GM12878 (cell line): ENCODE results near the gene PATE4.

Source experiments
- RAD21 ChIP-seq: IDR thresholded peaks from 2 replicates; pipeline ENCODE4 v1.6.1; 2011; ENCODE audit warnings: mild to moderate bottlenecking, low read depth, low read length, moderate library complexity; ENCODE audit not compliant: insufficient read depth
- TCF12 ChIP-seq: IDR thresholded peaks from 2 replicates; pipeline ENCODE4 v1.6.1; 2011; ENCODE audit warnings: low read depth, mild to moderate bottlenecking, low read length
- TF ChIP-seq, protein P1 (sequence below), 3 experiments: IDR thresholded peaks in 2 of 3; conservative IDR thresholded peaks in 1 of 3; 2 replicates each; pipeline ENCODE4 v1.5.1; 2011; ENCODE audit warnings: low read depth in 3 of 3, low read length in 3 of 3, mild to moderate bottlenecking in 3 of 3, control low read depth in 2 of 3, moderate library complexity in 2 of 3, inconsistent platforms in 1 of 3, mixed read lengths in 1 of 3; ENCODE audit not compliant: control insufficient read depth in 2 of 3, insufficient read depth in 1 of 3; ENCODE audit errors: extremely low read depth in 1 of 3

GRCh38 chr11:125802387-125802786, 30.7 kb upstream of the PATE4 start:
- TF ChIP-seq, protein P1, sequence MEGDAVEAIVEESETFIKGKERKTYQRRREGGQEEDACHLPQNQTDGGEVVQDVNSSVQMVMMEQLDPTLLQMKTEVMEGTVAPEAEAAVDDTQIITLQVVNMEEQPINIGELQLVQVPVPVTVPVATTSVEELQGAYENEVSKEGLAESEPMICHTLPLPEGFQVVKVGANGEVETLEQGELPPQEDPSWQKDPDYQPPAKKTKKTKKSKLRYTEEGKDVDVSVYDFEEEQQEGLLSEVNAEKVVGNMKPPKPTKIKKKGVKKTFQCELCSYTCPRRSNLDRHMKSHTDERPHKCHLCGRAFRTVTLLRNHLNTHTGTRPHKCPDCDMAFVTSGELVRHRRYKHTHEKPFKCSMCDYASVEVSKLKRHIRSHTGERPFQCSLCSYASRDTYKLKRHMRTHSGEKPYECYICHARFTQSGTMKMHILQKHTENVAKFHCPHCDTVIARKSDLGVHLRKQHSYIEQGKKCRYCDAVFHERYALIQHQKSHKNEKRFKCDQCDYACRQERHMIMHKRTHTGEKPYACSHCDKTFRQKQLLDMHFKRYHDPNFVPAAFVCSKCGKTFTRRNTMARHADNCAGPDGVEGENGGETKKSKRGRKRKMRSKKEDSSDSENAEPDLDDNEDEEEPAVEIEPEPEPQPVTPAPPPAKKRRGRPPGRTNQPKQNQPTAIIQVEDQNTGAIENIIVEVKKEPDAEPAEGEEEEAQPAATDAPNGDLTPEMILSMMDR (IDR thresholded peaks at IDR 0.05 in 2 of 3, conservative IDR thresholded peaks at IDR 0.05 in 1 of 3; ENCODE audit: control insufficient read depth in 2 of 3, extremely low read depth in 1 of 3, insufficient read depth in 1 of 3, low read depth in 3 of 3, low read length in 3 of 3): no peak
- TF ChIP-seq TCF12 (no peak), RAD21 (no peak)
